H1 (cell line): ENCODE measurements around the gene R3HDM2. TPM values are rescaled to one million over a fixed set of nuclear protein-coding genes. Genes with fewer than 3 reads are reported as not detected.

Experiments
- CTCF ChIA-PET: fragments of 300-600 bp; sonication (Branson Sonifier 250); formaldehyde crosslinking; loops from one replicate; lab custom pipeline; 2021; ENCODE audit not compliant: partially characterized antibody; lab: Charles Lee
- POLR2A ChIA-PET: fragments of 300-600 bp; sonication (Branson Sonifier 250); formaldehyde crosslinking; loops from one replicate; lab custom pipeline; 2021; ENCODE audit warnings: inconsistent platforms; ENCODE audit not compliant: partially characterized antibody; lab: Charles Lee
- DNase-seq, 2 experiments: peaks; one replicate each; pipeline versions ENCODE4 v3.0.0 to v3.0.0-alpha.2; 2010 to 2022; ENCODE audit warnings: low spot score in 2 of 2, low read depth in 1 of 2, mixed read lengths in 1 of 2
- FAIRE-seq: peaks from 2 replicates; lab custom pipeline; 2011; peaks lifted over from hg19 to GRCh38; lab: Jason Lieb, UNC
- H2AFZ ChIP-seq: 2 replicates; pipeline ENCODE4 v1.8.1; 2012; ENCODE audit warnings: low read length, inconsistent platforms
- H2AK5ac ChIP-seq: 2 replicates; pipeline ENCODE4 v1.6.1; 2013; ENCODE audit warnings: low read depth, low read length
- H2BK120ac ChIP-seq: replicated peaks from 2 replicates; pipeline ENCODE3; 2013; ENCODE audit warnings: low read depth, low read length, inconsistent platforms
- H2BK12ac ChIP-seq: 2 replicates; pipeline ENCODE4 v1.6.1; 2013; ENCODE audit warnings: low read depth, low read length
- H2BK15ac ChIP-seq: 2 replicates; pipeline ENCODE4 v1.6.1; 2013; ENCODE audit warnings: low read length
- H2BK20ac ChIP-seq: 2 replicates; pipeline ENCODE4 v1.6.1; 2013; ENCODE audit warnings: low read length
- H2BK5ac ChIP-seq: 2 replicates; pipeline ENCODE4 v1.6.1; 2013; ENCODE audit warnings: low read depth, low read length
- H3K14ac ChIP-seq: 2 replicates; pipeline ENCODE4 v1.6.1; 2013; ENCODE audit warnings: inconsistent platforms; ENCODE audit not compliant: insufficient read length
- H3K18ac ChIP-seq: 2 replicates; pipeline ENCODE4 v1.6.1; 2013; ENCODE audit warnings: low read length; ENCODE audit errors: extremely low read depth
- H3K23ac ChIP-seq: 2 replicates; pipeline ENCODE4 v1.6.1; 2013; ENCODE audit warnings: inconsistent platforms; ENCODE audit not compliant: insufficient read length
- H3K23me2 ChIP-seq: 2 replicates; pipeline ENCODE4 v1.6.1; 2013; ENCODE audit warnings: low read depth, low read length
- H3K27ac ChIP-seq: 2 replicates; pipeline ENCODE4 v1.6.1; 2011; ENCODE audit warnings: low read depth, low read length, inconsistent platforms
- H3K27me3 ChIP-seq, 4 experiments: replicated peaks in 1 of 4; 1 replicate in 1 of 4; 2 replicates in 3 of 4; pipeline versions ENCODE4 v1.6.1 to v1.8.1; 2011 to 2013; ENCODE audit warnings: low read length in 3 of 4, mild to moderate bottlenecking in 3 of 4, inconsistent platforms in 2 of 4, mixed read lengths in 2 of 4, moderate library complexity in 1 of 4; ENCODE audit not compliant: control insufficient read depth in 3 of 4, insufficient read depth in 3 of 4; ENCODE audit errors: extremely low read depth in 1 of 4
- H3K36me3 ChIP-seq, 4 experiments: 2 replicates each; pipeline versions ENCODE4 v1.6.1 to v1.8.1; 2011 to 2013; ENCODE audit warnings: mild to moderate bottlenecking in 4 of 4, low read length in 3 of 4, moderate library complexity in 2 of 4, control low read depth in 1 of 4, inconsistent platforms in 1 of 4; ENCODE audit not compliant: insufficient read depth in 4 of 4, control insufficient read depth in 2 of 4
- H3K4ac ChIP-seq: replicated peaks from 2 replicates; pipeline ENCODE3; 2013; ENCODE audit warnings: low read length, low read depth, mixed read lengths, inconsistent platforms; ENCODE audit not compliant: insufficient read length
- H3K4me1 ChIP-seq, 4 experiments: replicated peaks in 1 of 4; 1 replicate in 1 of 4; 2 replicates in 3 of 4; pipeline versions ENCODE4 v1.6.1 to v1.8.1; 2011 to 2013; ENCODE audit warnings: low read length in 3 of 4, inconsistent platforms in 2 of 4, mixed read lengths in 1 of 4; ENCODE audit not compliant: insufficient read depth in 4 of 4, control insufficient read depth in 3 of 4
- H3K4me2 ChIP-seq, 2 experiments: 2 replicates each; pipeline versions ENCODE4 v1.6.1 to v1.8.1; 2011 to 2013; ENCODE audit warnings: low read depth in 2 of 2, low read length in 2 of 2, control low read depth in 1 of 2, inconsistent platforms in 1 of 2, mild to moderate bottlenecking in 1 of 2; ENCODE audit not compliant: insufficient read depth in 1 of 2
- H3K4me3 ChIP-seq, 4 experiments: fragments of 200-600, 300-600 bp in 1 of 4; sonication (generic), shearing (Covaris generic), sonication (Bioruptor Twin) in 1 of 4; 2 replicates each; pipeline versions ENCODE4 v1.5.1 to v1.8.1; 2011 to 2016; ENCODE audit warnings: low read length in 4 of 4, low read depth in 3 of 4, control low read depth in 2 of 4, inconsistent platforms in 2 of 4, mild to moderate bottlenecking in 2 of 4, mixed read lengths in 1 of 4, moderate library complexity in 1 of 4; ENCODE audit not compliant: insufficient read depth in 2 of 4; ENCODE audit errors: extremely low read depth in 1 of 4
- H3K56ac ChIP-seq: replicated peaks from 2 replicates; pipeline ENCODE3; 2013; ENCODE audit warnings: low read depth, mild to moderate bottlenecking, mixed read lengths, low read length, inconsistent platforms; ENCODE audit not compliant: insufficient read length
- H3K79me1 ChIP-seq: 2 replicates; pipeline ENCODE4 v1.6.1; 2013; ENCODE audit warnings: low read depth, low read length, control low read depth
- H3K79me2 ChIP-seq, 2 experiments: 2 replicates each; pipeline versions ENCODE4 v1.6.1 to v1.8.1; 2012 to 2013; ENCODE audit warnings: low read length in 2 of 2, mild to moderate bottlenecking in 2 of 2, inconsistent platforms in 1 of 2; ENCODE audit not compliant: insufficient read depth in 2 of 2, control insufficient read depth in 1 of 2
- H3K9ac ChIP-seq, 4 experiments: replicated peaks in 1 of 4; 1 replicate in 1 of 4; 2 replicates in 3 of 4; pipeline versions ENCODE4 v1.6.1 to v1.8.1; 2011 to 2013; ENCODE audit warnings: low read depth in 3 of 4, low read length in 3 of 4, control low read depth in 2 of 4, mild to moderate bottlenecking in 2 of 4, moderate library complexity in 2 of 4, inconsistent platforms in 1 of 4; ENCODE audit errors: extremely low read depth in 1 of 4
- H3K9me3 ChIP-seq, 2 experiments: 2 replicates each; pipeline versions ENCODE4 v1.6.1 to v1.8.1; 2012 to 2013; ENCODE audit warnings: mild to moderate bottlenecking in 2 of 2, moderate library complexity in 2 of 2, control low read depth in 1 of 2, inconsistent platforms in 1 of 2, low read depth in 1 of 2, low read length in 1 of 2, mixed read lengths in 1 of 2; ENCODE audit not compliant: insufficient read depth in 2 of 2
- H4K20me1 ChIP-seq, 2 experiments: replicated peaks in 1 of 2; 2 replicates each; pipeline versions ENCODE3 to v1.8.1; 2011 to 2013; ENCODE audit warnings: inconsistent platforms in 2 of 2, low read length in 2 of 2, mild to moderate bottlenecking in 1 of 2; ENCODE audit not compliant: insufficient read depth in 2 of 2, control insufficient read depth in 1 of 2
- H4K5ac ChIP-seq: 2 replicates; pipeline ENCODE4 v1.6.1; 2013; ENCODE audit warnings: low read length, low read depth, mixed read lengths, inconsistent platforms; ENCODE audit not compliant: insufficient read length
- H4K8ac ChIP-seq: 2 replicates; pipeline ENCODE4 v1.8.0; 2013; ENCODE audit warnings: mild to moderate bottlenecking, moderate library complexity, low read length, inconsistent platforms; ENCODE audit not compliant: insufficient read depth; ENCODE audit errors: extremely low read depth
- H4K91ac ChIP-seq: replicated peaks from 2 replicates; pipeline ENCODE3; 2013; ENCODE audit warnings: low read length, mixed read lengths, inconsistent platforms; ENCODE audit not compliant: insufficient read length
- CHD2 ChIP-seq: IDR thresholded peaks from 2 replicates; pipeline ENCODE4 v1.6.1; 2012; ENCODE audit warnings: low read length, improper control_type of control experiment
- CTBP2 ChIP-seq: IDR thresholded peaks from 2 replicates; pipeline ENCODE4 v1.7.0; 2011; ENCODE audit warnings: borderline replicate concordance, mild to moderate bottlenecking, moderate library complexity, mixed read lengths, low read length; ENCODE audit not compliant: insufficient read depth, insufficient read length
- EZH2 ChIP-seq: fragments of 200-600 bp; sonication (generic); IDR thresholded peaks from 2 replicates; pipeline ENCODE4 v1.7.1; 2012; ENCODE audit warnings: low read depth, mild to moderate bottlenecking, moderate library complexity, low read length, inconsistent platforms; ENCODE audit not compliant: severe bottlenecking
- FOSL1 ChIP-seq: IDR thresholded peaks from 2 replicates; pipeline ENCODE4 v1.6.1; 2011; ENCODE audit warnings: mild to moderate bottlenecking, low read depth, low read length, moderate library complexity; ENCODE audit not compliant: insufficient read depth
- HDAC2 ChIP-seq, 2 experiments: fragments of 300-600 bp in 1 of 2; sonication (generic) in 1 of 2; IDR thresholded peaks; 2 replicates each; pipeline ENCODE4 v1.6.1; 2011 to 2012; ENCODE audit warnings: low read depth in 2 of 2, low read length in 2 of 2, mild to moderate bottlenecking in 2 of 2, moderate library complexity in 2 of 2, borderline replicate concordance in 1 of 2, inconsistent platforms in 1 of 2
- JUND ChIP-seq: IDR thresholded peaks from 2 replicates; pipeline ENCODE4 v1.6.1; 2011; ENCODE audit warnings: mild to moderate bottlenecking, improper control_type of control experiment, low read length
- KDM1A ChIP-seq: fragments of 200-600, 300-600 bp; sonication (generic); IDR thresholded peaks from 2 replicates; pipeline ENCODE4 v1.7.1; 2016; ENCODE audit warnings: mild to moderate bottlenecking, low read length, borderline replicate concordance
- POLR2A ChIP-seq, 2 experiments: IDR thresholded peaks; 1 replicate in 1 of 2; 2 replicates in 1 of 2; pipeline ENCODE4 v1.6.1; 2011; ENCODE audit warnings: low read depth in 2 of 2, low read length in 2 of 2, mild to moderate bottlenecking in 2 of 2; ENCODE audit errors: control extremely low read depth in 1 of 2
- SIRT6 ChIP-seq: IDR thresholded peaks from one replicate; pipeline ENCODE4 v1.7.1; 2012; ENCODE audit warnings: low read length, inconsistent platforms
- SIX5 ChIP-seq: IDR thresholded peaks from 2 replicates; pipeline ENCODE4 v1.6.1; 2011; ENCODE audit warnings: mild to moderate bottlenecking, low read depth, low read length
- TCF12 ChIP-seq: IDR thresholded peaks from 2 replicates; pipeline ENCODE4 v1.6.1; 2011; ENCODE audit warnings: low read depth, mild to moderate bottlenecking, low read length
- WGBS, 2 experiments: shearing (Covaris generic) in 1 of 2; methylation state at CpG; one replicate each; pipeline versions ENCODE4 v1.1.6 to v1.1.7; 2013 to 2015; ENCODE audit warnings: low lambda C conversion rate in 2 of 2, mixed read lengths in 2 of 2, inconsistent platforms in 1 of 2, low coverage in 1 of 2, missing lambda C conversion rate in 1 of 2; ENCODE audit not compliant: insufficient replicate concordance in 2 of 2, insufficient coverage in 1 of 2, insufficient read length in 1 of 2; ENCODE audit errors: extremely low coverage in 1 of 2, missing lambda C conversion rate in 1 of 2; 5-methylcytosine and 5-hydroxymethylcytosine counted together
- polyA plus RNA-seq, 7 experiments: library from polyadenylated mRNA; depleted of rRNA in 3 of 7; stranded (reverse) in 5 of 7; unstranded in 2 of 7; fragments of >200 nt in 5 of 7; fragments of 200-250 nt in 2 of 7; gene quantifications; 1 replicate in 5 of 7; 2 replicates in 1 of 7; 4 replicates in 1 of 7; pipeline versions ENCODE4 v1.2.1 to v1.2.3, GENCODE V29; 2011 to 2013; ENCODE audit warnings: missing spikeins in 2 of 7, mixed read lengths in 2 of 7
- total RNA-seq: library from RNA; stranded (reverse); fragmentation: NEBNext Ultra II Directional; extraction: Animal tissue kit (Norgen Biotek cat#: 25700); gene quantifications from 2 replicates; pipeline ENCODE4 v1.2.1, GENCODE V29; 2021
- TF ChIP-seq, protein P1 (sequence below): IDR thresholded peaks from 2 replicates; pipeline ENCODE4 v1.6.1; 2012; ENCODE audit warnings: inconsistent platforms

Gene R3HDM2
- total and polyA plus RNA-seq, 2 of the 8 experiments (the other 6 are each of a cell fraction or from before 2014, with no cell fraction given) = 25.6 to 27.0 TPM

DNA sequence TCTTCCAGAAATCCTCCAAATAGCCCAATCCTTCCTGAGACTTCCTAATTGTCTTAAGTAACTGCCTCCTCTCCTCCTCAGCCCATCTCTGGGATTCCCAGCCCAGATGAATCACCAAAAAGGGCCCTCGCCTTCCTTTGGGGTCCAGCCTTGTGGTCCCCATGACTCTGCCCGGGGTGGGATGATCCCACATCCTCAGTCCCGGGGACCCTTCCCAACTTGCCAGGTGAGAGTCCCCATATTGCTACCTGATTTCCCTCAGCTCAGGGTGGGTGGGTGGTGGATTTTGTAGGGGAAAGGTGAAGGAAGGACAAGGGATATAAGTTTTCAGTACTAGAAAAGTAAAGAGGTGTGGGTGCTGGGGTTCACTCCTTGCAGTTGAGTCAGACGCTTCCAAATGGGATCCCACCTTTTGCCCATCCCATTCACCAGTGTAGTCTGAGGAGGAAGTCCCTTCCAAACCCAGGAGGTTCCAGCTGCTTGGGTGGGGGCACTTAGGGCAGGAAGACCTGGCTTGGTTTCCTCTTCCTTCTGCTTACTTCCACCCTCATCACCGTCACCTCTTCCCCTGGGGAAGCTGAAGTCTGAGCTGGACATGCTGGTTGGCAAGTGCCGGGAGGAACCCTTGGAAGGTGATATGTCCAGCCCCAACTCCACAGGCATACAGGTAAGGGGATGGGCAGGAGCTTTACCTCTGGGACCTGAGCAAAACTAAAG, 34.3 kb upstream of the R3HDM2 start:
- Histone ChIP-seq H3K79me1 (no peaks in the 10 kb centered on the region), H4K91ac (no peak overlapping the region), H3K23ac (no peak overlapping the region), H3K14ac (no peak overlapping the region), H4K8ac (no peak overlapping the region), H3K36me3 (peaks cover 0 to 11% (median 4%) of the 10 kb centered on the region in 4 experiments; a peak in 5 of 8 replicates), H3K79me2 (peaks cover 0 to 3% of the 10 kb centered on the region in 2 experiments; a peak in 1 of 4 replicates), H3K4me2 (no peak overlapping the region), H3K18ac (no peak overlapping the region), H3K9ac (no peak overlapping the region), H3K27me3 (no peaks in the 10 kb centered on the region), H2BK15ac (no peak overlapping the region), H3K27ac (no peak overlapping the region), H2AFZ (no peak overlapping the region), H4K5ac (no peak overlapping the region), H4K20me1 (peaks cover 0 to 2% of the 10 kb centered on the region in 2 experiments), H2BK20ac (no peak overlapping the region), H2BK12ac (no peak overlapping the region), H3K4me3 (no peak overlapping the region), H3K56ac (no peak overlapping the region), H3K23me2 (peaks cover 4% of the 10 kb centered on the region; the same call in 1 of the 2 replicates), H2AK5ac (no peak overlapping the region), H3K4ac (no peak overlapping the region), H2BK120ac (no peak overlapping the region), H3K4me1 (peaks cover 0 to 4% (median 0%) of the 10 kb centered on the region in 4 experiments; a peak in 1 of 7 replicates), H2BK5ac (no peak overlapping the region), H3K9me3 (no peaks in the 10 kb centered on the region)
- ChIA-PET CTCF (interaction anchor here (1.0 to 18.5 kb wide), 5 partner anchors 9 to 218 kb away, joined by 3 to 441 read pairs (median 4); partner anchors contain the start of genes ARHGAP9, INHBE and MARS1), POLR2A (interaction anchor here (0.8 to 4.8 kb wide), 2 partner anchors 10 to 223 kb away, joined by 4 to 25 read pairs; partner anchors contain the start of gene INHBE)
- no peak for FAIRE-seq
- DNase-seq = no peak
- WGBS, 2 experiments = 90% methylated on average over 6 of the region's 6 CpGs; no CpG with 5 or more reads in 1 of the 2 experiments
- TF ChIP-seq, protein P1, sequence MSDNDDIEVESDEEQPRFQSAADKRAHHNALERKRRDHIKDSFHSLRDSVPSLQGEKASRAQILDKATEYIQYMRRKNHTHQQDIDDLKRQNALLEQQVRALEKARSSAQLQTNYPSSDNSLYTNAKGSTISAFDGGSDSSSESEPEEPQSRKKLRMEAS = no peak
- no peak for TF ChIP-seq SIX5
- TF ChIP-seq HDAC2 (IDR thresholded peaks at IDR 0.05; ENCODE audit: borderline replicate concordance in 1 of 2, low read depth in 2 of 2, low read length in 2 of 2) = no peak
- no peak for TF ChIP-seq CHD2
- TF ChIP-seq POLR2A (IDR thresholded peaks at IDR 0.05; ENCODE audit: control extremely low read depth in 1 of 2, low read depth in 2 of 2, low read length in 2 of 2) = no peak
- no peak for TF ChIP-seq JUND
- TF ChIP-seq TCF12 = no peak
- TF ChIP-seq FOSL1 = no peak
- no peak for TF ChIP-seq EZH2
- TF ChIP-seq SIRT6 = no peak
- no peak for TF ChIP-seq KDM1A
- no peak for TF ChIP-seq CTBP2
